ENCODE data around the gene KCNE1. TPM values are rescaled to one million over a fixed set of nuclear protein-coding genes. Genes with fewer than 3 reads are reported as not detected.

The KCNE1 gene
- total and polyA plus RNA-seq, 10 of the 15 experiments (the other 5 are each of a cell fraction or from before 2014, with no cell fraction given): 0.06 to 0.18 (median 0.09) TPM; not detected in 5

GRCh38 chr21:34536311-34536710, 24.3 kb upstream of the KCNE1 start:
- FAIRE-seq: no peak
- no peak overlapping the region for H3K9ac ChIP-seq (ENCODE audit: control insufficient read depth, insufficient read depth, low read length)
- DNase-seq (ENCODE audit: low read depth, low spot score): no peak
- no TSS peak for BruUV-seq (replicated peaks)
- H2AFZ ChIP-seq (ENCODE audit: control insufficient read depth, low read depth, low read length): no peak overlapping the region
- no peaks in the 10 kb centered on the region for H3K36me3 ChIP-seq (ENCODE audit: control insufficient read depth in 2 of 2, insufficient read depth in 2 of 2, low read length in 1 of 2)
- peaks cover 12% of the 10 kb centered on the region for H3K4me1 ChIP-seq (ENCODE audit: control insufficient read depth, insufficient read depth, low read length)
- ChIA-PET SMC1A (ENCODE audit: uncharacterized antibody, unreplicated experiment) (no interaction called here), RAD21 (ENCODE audit: unreplicated experiment) (no interaction called here), CTCF (no interaction called here), POLR2A (no interaction called here)
- H4K20me1 ChIP-seq (ENCODE audit: control insufficient read depth, insufficient read depth): no peaks in the 10 kb centered on the region
- H3K27me3 ChIP-seq (replicated peaks in 1 of 2; ENCODE audit: control insufficient read depth in 2 of 2, insufficient read depth in 2 of 2, low read length in 1 of 2): no peaks in the 10 kb centered on the region
- no peak for ATAC-seq
- no peaks in the 10 kb centered on the region for H3K9me3 ChIP-seq (replicated peaks; ENCODE audit: control insufficient read depth, insufficient read depth, low read length)
- no peaks in the 10 kb centered on the region for H3K79me2 ChIP-seq (ENCODE audit: control insufficient read depth, insufficient read depth, low read length)
- H3K4me3 ChIP-seq: no peak overlapping the region
- WGBS (ENCODE audit: insufficient coverage, insufficient replicate concordance, low lambda C conversion rate, missing lambda C conversion rate): 90% methylated on average over 8 of the region's 8 CpGs
- no peak overlapping the region for H3K4me2 ChIP-seq (ENCODE audit: control insufficient read depth, insufficient read depth)
- no peak overlapping the region for H3K27ac ChIP-seq (ENCODE audit: control insufficient read depth, insufficient read depth)
- no peak for TF ChIP-seq ASH2L (IDR thresholded peaks at IDR 0.05; ENCODE audit: borderline replicate concordance, low read depth)
- in situ Hi-C loops (cut with MboI): no loop called here
- intact Hi-C loops (cut with micrococcal nuclease; ENCODE audit: unreplicated experiment): no loop called here

GRCh38 chr21:34535886-34536285, 23.9 kb upstream of the KCNE1 start:
- Histone ChIP-seq H3K4me2 (ENCODE audit: control insufficient read depth, insufficient read depth) (no peak overlapping the region), H3K27me3 (replicated peaks in 1 of 2; ENCODE audit: control insufficient read depth in 2 of 2, insufficient read depth in 2 of 2, low read length in 1 of 2) (no peaks in the 10 kb centered on the region), H3K9ac (ENCODE audit: control insufficient read depth, insufficient read depth, low read length) (no peak overlapping the region), H2AFZ (ENCODE audit: control insufficient read depth, low read depth, low read length) (no peak overlapping the region), H3K9me3 (replicated peaks; ENCODE audit: control insufficient read depth, insufficient read depth, low read length) (no peaks in the 10 kb centered on the region), H3K4me1 (ENCODE audit: control insufficient read depth, insufficient read depth, low read length) (peaks cover 12% of the 10 kb centered on the region), H3K27ac (ENCODE audit: control insufficient read depth, insufficient read depth) (no peak overlapping the region), H4K20me1 (ENCODE audit: control insufficient read depth, insufficient read depth) (no peaks in the 10 kb centered on the region), H3K79me2 (ENCODE audit: control insufficient read depth, insufficient read depth, low read length) (no peaks in the 10 kb centered on the region), H3K4me3 (no peak overlapping the region), H3K36me3 (ENCODE audit: control insufficient read depth in 2 of 2, insufficient read depth in 2 of 2, low read length in 1 of 2) (no peaks in the 10 kb centered on the region)
- BruUV-seq (replicated peaks): no TSS peak
- WGBS (ENCODE audit: insufficient coverage, insufficient replicate concordance, low lambda C conversion rate, missing lambda C conversion rate): 99% methylated on average over 3 of the region's 3 CpGs
- POLR2A ChIA-PET: no interaction called here
- RAD21 ChIA-PET (ENCODE audit: unreplicated experiment): no interaction called here
- SMC1A ChIA-PET (ENCODE audit: uncharacterized antibody, unreplicated experiment): no interaction called here
- intact Hi-C loops (cut with micrococcal nuclease; ENCODE audit: unreplicated experiment) (no loop called here), in situ Hi-C loops (cut with MboI) (no loop called here)
- CTCF ChIA-PET: no interaction called here
- no peak for ATAC-seq
- FAIRE-seq: no peak
- no peak for TF ChIP-seq NBN (IDR thresholded peaks at IDR 0.05)
- TF ChIP-seq TCF12 (IDR thresholded peaks at IDR 0.05; ENCODE audit: low read depth, low read length): no peak
- no peak for TF ChIP-seq TAF1 (IDR thresholded peaks at IDR 0.05; ENCODE audit: borderline replicate concordance, low read depth, low read length)
- no peak for TF ChIP-seq CUX1 (IDR thresholded peaks at IDR 0.05; ENCODE audit: insufficient replicate concordance, low read depth, low read length)
- TF ChIP-seq FOXM1 (IDR thresholded peaks at IDR 0.05; ENCODE audit: low read depth, low read length): no peak
- TF ChIP-seq HCFC1 (IDR thresholded peaks at IDR 0.05; ENCODE audit: low read length): no peak
- no peak for TF ChIP-seq PKNOX1 (IDR thresholded peaks at IDR 0.05)
- no peak for TF ChIP-seq MTA2 (IDR thresholded peaks at IDR 0.05; ENCODE audit: low read depth)
- no peak for TF ChIP-seq USF1 (IDR thresholded peaks at IDR 0.05; ENCODE audit: borderline replicate concordance, extremely low read length, insufficient read depth, low read depth, low read length)
- TF ChIP-seq MYB (IDR thresholded peaks at IDR 0.05; ENCODE audit: borderline replicate concordance, low read depth, low read length): no peak
- no peak for DNase-seq (ENCODE audit: low read depth, low spot score)

Measured in GM12878 (cell line).